NB4 (cell line): Measurements from ENCODE around the gene APOBEC3A.
"Not testable (repeated sequence)": the region's sequence is repeated elsewhere in the genome, so short reads cannot be mapped to it uniquely, and the experiment has no call there.

Experiments used
- CTCF ChIP-seq: IDR thresholded peaks from one replicate; pipeline ENCODE4 v1.5.1; 2012; ENCODE audit warnings: low read depth, low read length
- POLR2A ChIP-seq: IDR thresholded peaks from 2 replicates; pipeline ENCODE4 v1.6.1; 2011; ENCODE audit warnings: mild to moderate bottlenecking; ENCODE audit not compliant: insufficient read length; ENCODE audit errors: extremely low read depth

- not testable (repeated sequence) for TF ChIP-seq CTCF, POLR2A
Observed at GRCh38 chr22:38980587-38980986, 23.2 kb downstream of the APOBEC3A start.
